Endodermal cell (in vitro differentiated cells): Measurements from ENCODE around the gene KCNB1. TPM values are rescaled to one million over a fixed set of nuclear protein-coding genes. Genes with fewer than 3 reads are reported as not detected.

Experiments
- DNase-seq: peaks from one replicate; pipeline ENCODE4 v3.0.0-alpha.2; 2017
- H3K27ac ChIP-seq: 2 replicates; pipeline ENCODE4 v1.5.1; 2013; ENCODE audit warnings: mild to moderate bottlenecking, low read depth, low read length, moderate library complexity
- H3K27me3 ChIP-seq: 2 replicates; pipeline ENCODE4 v1.6.1; 2013; ENCODE audit warnings: mild to moderate bottlenecking, low read length, moderate library complexity; ENCODE audit not compliant: insufficient read depth, control insufficient read depth, poor library complexity, severe bottlenecking
- H3K36me3 ChIP-seq: 2 replicates; pipeline ENCODE4 v1.7.0; 2013; ENCODE audit warnings: mild to moderate bottlenecking, low read length, moderate library complexity; ENCODE audit not compliant: control insufficient read depth, insufficient read depth
- H3K4me1 ChIP-seq: one replicate; pipeline ENCODE4 v1.7.0; 2013; ENCODE audit warnings: low read length; ENCODE audit not compliant: control insufficient read depth, insufficient read depth
- H3K4me3 ChIP-seq: 2 replicates; pipeline ENCODE4 v1.5.1; 2013; ENCODE audit warnings: mild to moderate bottlenecking, low read length, moderate library complexity
- H3K9ac ChIP-seq: 2 replicates; pipeline ENCODE4 v1.6.1; 2013; ENCODE audit warnings: mild to moderate bottlenecking, low read length, moderate library complexity; ENCODE audit not compliant: poor library complexity, severe bottlenecking; ENCODE audit errors: extremely low read depth
- H3K9me3 ChIP-seq: 2 replicates; pipeline ENCODE4 v1.6.1; 2013; ENCODE audit warnings: mild to moderate bottlenecking, low read length, moderate library complexity; ENCODE audit not compliant: control insufficient read depth
- H3K27ac Mint-ChIP-seq: 2 replicates; pipeline ENCODE4 v1.8.0; 2020; ENCODE audit warnings: mixed read lengths
- H3K27me3 Mint-ChIP-seq: 2 replicates; pipeline ENCODE4 v1.8.0; 2021; ENCODE audit warnings: mild to moderate bottlenecking, mixed read lengths; ENCODE audit not compliant: insufficient read depth
- H3K36me3 Mint-ChIP-seq: 2 replicates; pipeline ENCODE4 v1.8.0; 2020; ENCODE audit warnings: low read depth, mixed read lengths
- H3K4me1 Mint-ChIP-seq: 2 replicates; pipeline ENCODE4 v1.8.0; 2020; ENCODE audit warnings: mixed read lengths
- H3K4me3 Mint-ChIP-seq: 2 replicates; pipeline ENCODE4 v1.8.0; 2020; ENCODE audit warnings: mild to moderate bottlenecking, moderate library complexity, mixed read lengths
- H3K9me3 Mint-ChIP-seq: 2 replicates; pipeline ENCODE4 v1.8.0; 2020; ENCODE audit warnings: mild to moderate bottlenecking, mixed read lengths
- WGBS, 2 experiments: methylation state at CpG; one replicate each; pipeline versions ENCODE4 v1.1.5 to v1.1.7; 2013; ENCODE audit warnings: missing lambda C conversion rate in 2 of 2, mixed read lengths in 1 of 2; ENCODE audit not compliant: insufficient coverage in 1 of 2, insufficient read length in 1 of 2; 5-methylcytosine and 5-hydroxymethylcytosine counted together
- total RNA-seq, 2 donors: library from RNA; stranded (reverse); fragmentation: NEBNext Ultra II Directional in 1 of 2; extraction: Animal tissue kit (Norgen Biotek cat#: 25700) in 1 of 2; gene quantifications; 2 replicates in 1 of 2; 3 replicates in 1 of 2; pipeline ENCODE4 v1.2.1, GENCODE V29; 2021
- TF ChIP-seq, protein P1 (sequence below): fragments of 200-600 bp; sonication (generic); conservative IDR thresholded peaks from 2 replicates; pipeline ENCODE4 v1.5.0; 2021; ENCODE audit warnings: antibody characterized with exemption, mild to moderate bottlenecking

KCNB1 gene
- total RNA-seq, 2 donors from 2014 or later, result 0.46 to 0.84 TPM

DNA sequence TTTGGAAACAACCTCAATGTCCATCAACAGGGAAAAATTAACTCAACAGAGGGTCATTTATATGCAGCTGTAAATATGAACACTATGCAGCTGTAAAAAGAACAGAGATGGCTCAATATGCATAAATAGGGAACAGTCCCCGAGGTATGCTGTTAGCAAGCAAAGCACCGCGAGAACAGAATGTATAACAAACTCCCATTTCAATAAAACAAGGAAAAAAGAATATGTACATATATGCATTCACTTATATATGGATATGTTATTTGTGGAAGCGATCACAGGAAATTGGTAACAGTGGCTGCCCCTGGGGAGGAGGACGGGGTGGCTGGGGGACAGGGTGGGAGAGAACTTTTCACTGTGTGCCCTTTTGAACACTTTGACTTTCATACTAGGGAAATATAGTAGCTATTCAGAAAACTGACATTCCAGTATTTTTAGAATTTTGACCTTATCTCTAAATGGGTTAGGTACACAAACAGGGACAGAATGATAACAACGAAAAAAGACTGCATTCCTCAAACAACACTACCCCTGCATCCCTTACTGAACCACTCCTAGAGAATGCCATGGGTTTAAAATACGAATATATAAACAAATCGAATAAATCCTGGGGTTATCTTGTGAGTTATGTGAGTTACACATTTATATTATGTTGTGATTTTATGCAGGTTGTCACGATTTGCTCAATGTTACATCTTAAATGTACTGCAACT, 64.5 kb downstream of the KCNB1 start:
- no peak overlapping the region for H3K9ac ChIP-seq
- Mint-ChIP-seq H3K27ac (no peak overlapping the region), H3K27me3 (no peaks in the 10 kb centered on the region), H3K4me1 (peaks cover 10% of the 10 kb centered on the region), H3K4me3 (no peak overlapping the region), H3K9me3 (no peaks in the 10 kb centered on the region), H3K36me3 (no peaks in the 10 kb centered on the region)
- no peaks in the 10 kb centered on the region for H3K27me3 ChIP-seq
- H3K36me3 ChIP-seq, result no peaks in the 10 kb centered on the region
- no peaks in the 10 kb centered on the region for H3K9me3 ChIP-seq
- no peak for DNase-seq
- no peak overlapping the region for H3K4me3 ChIP-seq
- TF ChIP-seq, protein P1, sequence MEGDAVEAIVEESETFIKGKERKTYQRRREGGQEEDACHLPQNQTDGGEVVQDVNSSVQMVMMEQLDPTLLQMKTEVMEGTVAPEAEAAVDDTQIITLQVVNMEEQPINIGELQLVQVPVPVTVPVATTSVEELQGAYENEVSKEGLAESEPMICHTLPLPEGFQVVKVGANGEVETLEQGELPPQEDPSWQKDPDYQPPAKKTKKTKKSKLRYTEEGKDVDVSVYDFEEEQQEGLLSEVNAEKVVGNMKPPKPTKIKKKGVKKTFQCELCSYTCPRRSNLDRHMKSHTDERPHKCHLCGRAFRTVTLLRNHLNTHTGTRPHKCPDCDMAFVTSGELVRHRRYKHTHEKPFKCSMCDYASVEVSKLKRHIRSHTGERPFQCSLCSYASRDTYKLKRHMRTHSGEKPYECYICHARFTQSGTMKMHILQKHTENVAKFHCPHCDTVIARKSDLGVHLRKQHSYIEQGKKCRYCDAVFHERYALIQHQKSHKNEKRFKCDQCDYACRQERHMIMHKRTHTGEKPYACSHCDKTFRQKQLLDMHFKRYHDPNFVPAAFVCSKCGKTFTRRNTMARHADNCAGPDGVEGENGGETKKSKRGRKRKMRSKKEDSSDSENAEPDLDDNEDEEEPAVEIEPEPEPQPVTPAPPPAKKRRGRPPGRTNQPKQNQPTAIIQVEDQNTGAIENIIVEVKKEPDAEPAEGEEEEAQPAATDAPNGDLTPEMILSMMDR, result no peak
- WGBS, 2 experiments, result 87% methylated on average over 3 to 7 of the region's 9 CpGs
- no peak overlapping the region for H3K27ac ChIP-seq
- H3K4me1 ChIP-seq, result peaks cover 10% of the 10 kb centered on the region

DNA sequence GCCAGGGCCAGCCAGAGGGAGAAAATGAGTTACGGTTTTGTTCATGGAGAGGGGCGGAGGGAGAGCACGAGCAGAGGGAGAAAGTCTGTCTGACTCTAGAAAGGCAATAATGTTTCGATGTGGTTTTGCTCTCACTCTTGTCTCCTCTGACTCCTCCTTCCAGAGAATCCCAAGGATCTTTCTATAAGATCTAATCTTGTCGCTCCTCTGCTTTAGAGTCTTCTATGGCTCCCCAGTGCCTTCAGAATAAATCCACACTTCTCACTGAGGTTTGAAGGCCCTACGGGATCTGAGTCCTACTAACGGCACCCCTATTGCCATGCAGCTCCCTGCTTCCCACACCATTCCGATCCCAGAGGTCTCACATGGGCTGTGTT, 66.8 kb downstream of the KCNB1 start:
- H3K9me3 ChIP-seq, result no peaks in the 10 kb centered on the region
- Mint-ChIP-seq H3K27me3 (no peaks in the 10 kb centered on the region), H3K36me3 (no peaks in the 10 kb centered on the region), H3K27ac (no peak overlapping the region), H3K4me3 (no peak overlapping the region), H3K9me3 (no peaks in the 10 kb centered on the region), H3K4me1 (peaks cover 8% of the 10 kb centered on the region)
- no peak overlapping the region for H3K27ac ChIP-seq
- peaks cover 7% of the 10 kb centered on the region for H3K4me1 ChIP-seq
- H3K4me3 ChIP-seq, result no peak overlapping the region
- 92 to 95% methylated on average over 7 to 8 of the region's 8 CpGs for WGBS, 2 experiments
- TF ChIP-seq, protein P1, result no peak
- no peak for DNase-seq
- no peaks in the 10 kb centered on the region for H3K36me3 ChIP-seq
- no peak overlapping the region for H3K9ac ChIP-seq
- no peaks in the 10 kb centered on the region for H3K27me3 ChIP-seq

DNA sequence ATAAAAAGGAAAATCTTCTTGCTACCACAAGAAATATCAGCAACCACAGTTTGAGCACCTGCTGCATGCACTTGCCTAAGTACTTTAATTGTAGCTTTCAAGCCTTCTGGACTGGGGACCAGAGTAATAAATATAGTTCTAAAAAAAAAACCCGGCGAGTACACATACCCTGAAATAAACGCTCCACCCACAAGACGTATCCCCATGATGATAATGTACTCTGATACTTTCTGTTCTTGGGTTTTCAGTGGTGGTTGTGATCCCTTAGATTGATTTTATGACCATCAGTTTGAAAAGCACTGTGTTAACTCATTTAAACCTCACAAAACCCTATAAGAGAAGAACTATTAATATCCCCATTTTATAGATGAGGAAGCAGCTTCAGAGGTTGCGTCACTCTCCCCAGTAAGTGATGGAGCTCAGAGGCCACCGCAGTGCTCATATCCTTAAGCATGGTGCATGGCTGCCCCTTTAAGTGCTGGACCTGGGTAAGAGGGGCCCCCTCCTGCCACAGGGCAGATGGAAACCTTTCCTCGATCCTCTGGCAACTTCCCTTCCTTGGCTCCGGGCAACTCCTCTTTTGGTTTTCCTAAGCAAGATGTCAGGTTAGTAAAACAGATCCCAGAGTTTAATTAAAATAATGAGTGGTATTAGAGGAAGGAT, 67.3 kb downstream of the KCNB1 start:
- H3K4me1 Mint-ChIP-seq, result peaks cover 4% of the 10 kb centered on the region
- H3K9me3 Mint-ChIP-seq, result no peaks in the 10 kb centered on the region
- H3K9ac ChIP-seq, result no peak overlapping the region
- TF ChIP-seq, protein P1, result no peak
- no peaks in the 10 kb centered on the region for H3K9me3 ChIP-seq
- peaks cover 3% of the 10 kb centered on the region for H3K4me1 ChIP-seq
- H3K27me3 Mint-ChIP-seq, result no peaks in the 10 kb centered on the region
- no peak overlapping the region for H3K27ac Mint-ChIP-seq
- no peak overlapping the region for H3K27ac ChIP-seq
- H3K4me3 ChIP-seq, result no peak overlapping the region
- no peaks in the 10 kb centered on the region for H3K36me3 Mint-ChIP-seq
- H3K36me3 ChIP-seq, result no peaks in the 10 kb centered on the region
- H3K4me3 Mint-ChIP-seq, result no peak overlapping the region
- 92 to 93% methylated on average over 2 to 8 of the region's 8 CpGs for WGBS, 2 experiments
- no peak for DNase-seq
- no peaks in the 10 kb centered on the region for H3K27me3 ChIP-seq
